ENCODE results near the gene PHF21A.

DNA sequence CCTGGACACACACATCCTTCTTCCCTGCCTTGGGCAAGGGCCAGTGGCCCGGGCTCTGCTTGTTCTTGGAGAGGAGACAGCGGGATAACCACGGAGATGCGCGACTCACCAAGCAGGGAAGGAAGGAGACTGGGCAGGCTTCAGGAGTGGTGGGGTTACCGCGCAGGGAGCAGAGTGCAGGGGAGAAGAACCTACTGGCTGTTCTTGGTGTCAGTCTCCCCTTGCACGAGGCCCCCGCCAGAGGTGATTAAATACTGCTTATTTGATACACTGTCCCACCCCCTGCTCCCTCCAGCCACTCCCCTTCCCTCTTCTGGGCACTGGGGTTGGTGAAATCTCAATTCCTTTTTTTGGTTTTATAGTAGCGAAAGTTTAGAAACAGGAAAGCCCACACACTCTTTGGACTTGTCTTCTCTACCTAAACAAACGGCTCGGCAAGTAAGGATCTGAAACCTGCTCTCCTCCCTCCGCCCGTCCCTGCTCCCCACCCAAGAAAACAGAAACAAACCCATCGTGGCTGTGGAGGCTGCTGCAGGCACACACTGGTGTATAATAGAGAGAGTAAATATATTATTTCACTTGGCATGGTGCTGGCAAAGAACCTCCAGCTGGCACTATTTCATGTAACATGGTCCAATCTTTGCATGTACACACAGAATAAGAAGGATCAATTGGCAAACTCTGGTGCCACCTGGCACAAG lies 188.0 kb downstream of the PHF21A start:
- no peak for TF ChIP-seq SUZ12 (IDR thresholded peaks at IDR 0.05; ENCODE audit: extremely low read depth, insufficient read depth, insufficient read length)
- no peak for TF ChIP-seq YY1 (IDR thresholded peaks at IDR 0.05; ENCODE audit: insufficient read depth, insufficient read length)
- no peak for TF ChIP-seq ZNF274 (IDR thresholded peaks at IDR 0.05; ENCODE audit: low read depth, low read length)
